22Rv1 (cell line): ENCODE measurements around the gene ITK.

Source experiments
- CTCF ChIP-seq: fragments of 450-650 bp; IDR thresholded peaks from 2 replicates; pipeline ENCODE4 v1.5.1; 2017; ENCODE audit warnings: mild to moderate bottlenecking
- ZFX ChIP-seq: fragments of 450-650 bp; IDR thresholded peaks from 2 replicates; pipeline ENCODE4 v1.6.1; 2017; ENCODE audit warnings: antibody characterized with exemption, borderline replicate concordance

- no peak for TF ChIP-seq CTCF
- no peak for TF ChIP-seq ZFX
Measured at GRCh38 chr5:157130925-157131324, 49.7 kb upstream of the ITK start.
